Measurements from ENCODE around the gene GARS1. TPM values are rescaled to one million over a fixed set of nuclear protein-coding genes. Genes with fewer than 3 reads are reported as not detected.
"Not testable (repeated sequence)": the region's sequence is repeated elsewhere in the genome, so short reads cannot be mapped to it uniquely, and the experiment has no call there.

The GARS1 gene
- total RNA-seq, 4 donors from 2014 or later = 79.2 to 125 (median 97.3) TPM

- intact Hi-C loops (cut with DNase I) = no loop called here
- no peak for DNase-seq
- TF ChIP-seq CTCF (IDR thresholded peaks at IDR 0.05) (no peak), POLR2A (IDR thresholded peaks at IDR 0.05) (no peak)
Observed at GRCh38 chr7:30584965-30585364, 9.7 kb upstream of the GARS1 start.

GRCh38 chr7:30585675-30586074, 9.0 kb upstream of the GARS1 start:
- 62 to 79% methylated on average over 3 of the region's 3 CpGs for WGBS, 2 donors
- no peak for TF ChIP-seq POLR2A (IDR thresholded peaks at IDR 0.05)
- TF ChIP-seq CTCF (IDR thresholded peaks at IDR 0.05) = no peak
- peaks cover 0 to 56% (median 5%) of the 10 kb centered on the region in 3 donors for H3K36me3 ChIP-seq

More at GRCh38 chr7:30584965-30585364, 9.7 kb upstream of the GARS1 start:
- Histone ChIP-seq H3K4me3 (no peak overlapping the region), H3K27me3 (no peaks in the 10 kb centered on the region), H3K36me3 (peaks cover 0 to 62% (median 9%) of the 10 kb centered on the region in 3 donors), H3K27ac (no peak overlapping the region), H3K9me3 (peaks cover 0 to 8% (median 0%) of the 10 kb centered on the region in 3 donors), H3K4me1 (no peaks in the 10 kb centered on the region)
- WGBS, 2 donors = 82 to 88% methylated on average over 4 to 5 of the region's 5 CpGs

GRCh38 chr7:30587547-30587946, 7.1 kb upstream of the GARS1 start:
- H3K27ac ChIP-seq; H3K9me3 ChIP-seq; H3K4me1 ChIP-seq; H3K27me3 ChIP-seq; DNase-seq; intact Hi-C loops (cut with DNase I); H3K4me3 ChIP-seq: not testable (repeated sequence)
- peaks cover 0 to 38% (median 0%) of the 10 kb centered on the region in 3 donors for H3K36me3 ChIP-seq
- 98 to 100% methylated on average over 2 to 4 of the region's 4 CpGs for WGBS, 2 donors

More at GRCh38 chr7:30585675-30586074, 9.0 kb upstream of the GARS1 start:
- no peaks in the 10 kb centered on the region for H3K4me1 ChIP-seq
- H3K9me3 ChIP-seq = peaks cover 0 to 8% (median 0%) of the 10 kb centered on the region in 3 donors
- intact Hi-C loops (cut with DNase I) = no loop called here
- DNase-seq = no peak
- H3K27ac ChIP-seq = no peak overlapping the region
- H3K4me3 ChIP-seq = no peak overlapping the region
- no peaks in the 10 kb centered on the region for H3K27me3 ChIP-seq

- H3K4me3 ChIP-seq = no peak overlapping the region
- TF ChIP-seq CTCF (IDR thresholded peaks at IDR 0.05) (no peak), POLR2A (IDR thresholded peaks at IDR 0.05) (no peak)
- intact Hi-C loops (cut with DNase I) = no loop called here
- peaks cover 5 to 25% (median 8%) of the 10 kb centered on the region in 3 donors for H3K4me1 ChIP-seq
- no peak overlapping the region for H3K27ac ChIP-seq
- 96 to 97% methylated on average over 3 of the region's 3 CpGs for WGBS, 2 donors
- DNase-seq = no peak
- H3K36me3 ChIP-seq = peaks cover 0 to 22% (median 0%) of the 10 kb centered on the region in 3 donors
- H3K9me3 ChIP-seq = peaks cover 0 to 8% (median 0%) of the 10 kb centered on the region in 3 donors
- H3K27me3 ChIP-seq = no peaks in the 10 kb centered on the region
Observed at GRCh38 chr7:30589111-30589510, 5.6 kb upstream of the GARS1 start.

GRCh38 chr7:30594048-30594539, 584 bp upstream of the GARS1 start:
- DNase-seq = no peak
- H3K36me3 ChIP-seq = peaks cover 0 to 7% (median 0%) of the 10 kb centered on the region in 3 donors
- H3K27ac ChIP-seq = peak overlapping the region; percentile 95 to 99 (median 97)
- TF ChIP-seq CTCF (IDR thresholded peaks at IDR 0.05) (no peak), POLR2A (IDR thresholded peaks at IDR 0.05) (no peak)
- H3K4me3 ChIP-seq = peak overlapping the region; percentile 86 to 99 (median 92)
- H3K27me3 ChIP-seq = no peaks in the 10 kb centered on the region
- H3K4me1 ChIP-seq = peaks cover 5 to 47% (median 19%) of the 10 kb centered on the region in 3 donors
- WGBS, 2 donors = 3 to 4% methylated on average over 5 to 11 of the region's 12 CpGs
- no peaks in the 10 kb centered on the region for H3K9me3 ChIP-seq
- intact Hi-C loops (cut with DNase I) = no loop called here
